Hepatic stellate cell (primary cell): ENCODE data around the gene TMEM271.
"Not testable (repeated sequence)": the region's sequence is repeated elsewhere in the genome, so short reads cannot be mapped to it uniquely, and the experiment has no call there.

ENCODE experiments used
- DNase-seq: peaks from one replicate; pipeline ENCODE4 v3.0.0; 2011; ENCODE audit warnings: low spot score

The TMEM271 gene

DNA sequence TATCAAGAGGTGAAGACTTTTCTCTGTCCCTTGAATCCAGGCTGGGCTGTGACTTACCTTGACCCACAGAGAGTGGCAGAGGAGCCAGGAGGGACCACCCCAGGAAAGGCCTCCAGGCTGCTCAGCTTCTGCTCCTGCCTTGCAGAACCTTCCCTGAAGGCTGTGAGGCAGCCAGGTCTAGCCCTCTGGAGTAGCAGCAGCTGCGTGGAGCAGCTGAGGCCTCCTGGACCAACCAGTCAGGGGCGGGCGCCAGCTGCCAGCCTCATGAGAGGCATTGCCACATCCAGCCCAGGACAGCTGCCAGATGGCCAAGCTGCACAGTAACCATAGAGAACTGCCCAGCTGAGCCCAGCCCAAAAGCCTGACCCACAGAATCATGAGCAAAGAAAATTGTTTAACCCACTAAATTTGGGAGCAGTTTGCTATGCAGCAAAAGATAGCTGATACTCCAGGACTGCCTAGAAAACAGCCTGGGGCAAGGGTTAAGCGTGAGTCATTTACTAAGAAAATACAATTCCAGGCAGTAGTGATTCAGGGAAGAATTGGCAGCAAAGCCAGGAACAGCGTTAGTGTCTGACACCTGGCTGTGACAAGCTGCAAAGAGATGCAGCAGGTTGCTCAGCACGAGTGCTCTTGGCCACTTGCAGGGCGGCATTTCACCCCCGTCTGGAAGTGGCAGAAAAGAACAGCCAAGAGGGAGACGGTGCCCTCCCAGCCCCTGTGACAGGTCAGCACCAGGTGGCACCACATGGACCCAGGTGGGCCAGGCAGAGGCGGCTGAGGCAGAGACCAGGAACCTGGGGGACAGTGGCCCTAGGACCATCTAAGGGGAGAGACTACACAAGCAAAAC, 34.5 kb upstream of the TMEM271 start:
- peak; percentile 52 for DNase-seq

DNA sequence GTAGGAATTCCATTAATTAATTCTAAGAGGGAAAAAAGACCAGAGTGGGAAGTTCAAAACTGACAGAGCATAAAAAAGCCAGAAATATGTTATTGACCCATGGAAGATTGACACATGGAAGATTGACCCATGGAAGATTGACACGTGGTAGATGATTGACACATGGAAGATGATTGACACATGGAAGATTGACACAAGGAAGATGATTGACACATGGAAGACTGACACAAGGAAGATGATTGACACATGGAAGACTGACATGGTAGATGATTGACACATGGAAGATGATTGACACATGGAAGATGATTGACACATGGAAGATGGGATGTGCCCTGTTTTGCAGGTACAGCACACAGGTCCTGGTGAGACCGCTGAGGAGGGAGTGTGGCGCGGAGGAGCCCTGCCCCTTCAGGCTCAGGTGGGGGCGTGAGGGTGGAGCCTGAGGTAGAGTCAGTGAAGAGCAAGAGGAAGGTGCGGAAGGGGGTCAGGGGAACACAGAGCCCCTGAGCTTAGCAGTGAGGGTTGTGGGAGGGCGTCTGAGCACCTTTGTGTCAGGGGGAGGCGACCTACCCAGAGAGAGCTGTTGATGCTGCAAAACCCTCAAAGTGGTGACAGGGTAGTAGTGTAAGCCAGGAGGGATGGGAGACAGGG, 33.4 kb upstream of the TMEM271 start:
- DNase-seq: no peak

DNA sequence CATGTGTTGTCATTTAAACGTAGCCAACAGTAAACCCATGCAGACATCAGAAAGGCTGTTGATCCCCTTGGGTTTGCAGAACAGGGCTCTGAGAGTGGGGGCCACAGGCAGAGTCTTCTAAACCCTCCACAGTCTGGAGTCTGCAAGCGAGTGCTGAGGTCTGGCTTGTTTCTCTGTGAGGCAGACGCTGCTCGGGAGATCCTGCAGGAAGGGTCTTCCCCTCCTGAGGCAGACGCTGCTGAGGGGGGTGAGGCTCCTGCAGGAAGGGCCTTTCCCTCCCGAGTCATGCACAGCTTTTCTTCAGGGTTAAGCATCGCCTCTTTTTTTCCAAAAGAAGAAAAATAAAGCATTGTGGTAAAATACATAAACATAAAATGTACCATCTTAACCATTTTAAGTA, 32.1 kb upstream of the TMEM271 start:
- no peak for DNase-seq

DNA sequence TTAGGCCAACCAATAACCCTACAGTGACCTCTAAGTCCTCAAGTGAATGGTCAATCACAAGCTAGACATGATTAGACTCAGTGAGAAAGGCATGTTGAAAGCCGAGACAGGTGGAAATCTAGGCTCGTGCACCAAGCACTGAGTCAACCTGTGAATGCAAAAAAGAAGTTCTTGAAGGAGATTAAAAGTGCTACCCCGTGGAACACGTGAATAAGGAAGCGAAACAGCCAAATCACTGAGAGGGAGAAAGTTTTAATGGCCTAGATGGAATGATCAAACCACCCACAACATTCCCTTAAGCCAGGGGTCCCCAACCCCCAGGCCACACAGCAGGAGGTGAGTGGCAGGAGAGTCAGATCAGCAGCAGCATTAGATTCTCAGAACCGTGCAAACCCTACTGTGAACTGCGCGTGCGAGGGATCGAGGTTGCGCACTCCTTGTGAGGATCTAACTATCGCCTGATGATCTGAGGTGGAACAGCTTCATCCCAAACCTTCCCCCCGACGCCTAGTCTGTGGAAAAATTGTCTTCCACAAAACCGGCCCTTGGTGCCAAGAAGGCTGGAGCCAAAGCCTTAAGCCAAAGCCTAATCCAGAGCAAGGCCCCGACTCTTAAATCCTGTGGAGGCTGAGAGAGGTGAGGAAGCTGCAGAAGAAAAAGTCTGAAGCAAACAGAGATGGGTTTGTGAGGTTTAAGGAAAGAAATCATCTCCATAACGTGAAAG, 29.8 kb upstream of the TMEM271 start:
- DNase-seq: no peak

DNA sequence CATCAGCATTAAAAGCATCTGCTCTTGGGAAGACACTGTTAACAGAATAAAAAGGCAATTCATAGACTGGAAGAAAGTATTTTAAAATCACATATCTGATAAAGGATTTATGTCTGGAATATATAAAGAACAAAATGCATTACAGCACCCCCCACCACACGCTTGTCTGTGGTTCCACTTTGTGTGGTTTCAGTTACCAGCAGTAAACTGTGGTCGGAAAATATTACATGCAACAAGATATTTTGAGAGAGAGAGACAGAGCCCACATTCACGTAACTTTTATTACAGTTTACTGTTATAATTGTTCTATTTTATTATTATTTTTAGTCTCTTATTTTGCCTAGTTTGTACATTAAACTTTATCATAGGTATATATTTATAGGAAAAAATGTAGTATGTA, 28.0 kb upstream of the TMEM271 start:
- no peak for DNase-seq

DNA sequence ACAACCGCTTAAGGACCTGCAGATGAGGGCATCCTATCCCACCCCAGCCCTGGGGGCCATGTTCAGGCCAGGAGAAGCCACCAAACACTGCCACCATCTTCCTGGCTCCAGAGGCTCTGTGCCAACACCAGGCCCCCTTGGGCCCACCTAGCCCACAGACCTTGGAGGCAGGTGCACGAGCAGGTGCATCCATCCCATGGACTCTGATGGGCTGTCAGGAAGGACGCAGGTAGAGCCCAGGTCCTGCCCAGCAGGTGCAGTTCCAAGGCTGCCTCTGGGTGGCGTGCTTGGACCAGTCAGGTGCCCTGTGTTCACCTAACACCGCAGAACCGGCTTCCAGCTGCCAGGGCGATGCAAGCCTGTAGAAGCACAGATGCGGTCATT, 26.5 kb upstream of the TMEM271 start:
- no peak for DNase-seq

DNA sequence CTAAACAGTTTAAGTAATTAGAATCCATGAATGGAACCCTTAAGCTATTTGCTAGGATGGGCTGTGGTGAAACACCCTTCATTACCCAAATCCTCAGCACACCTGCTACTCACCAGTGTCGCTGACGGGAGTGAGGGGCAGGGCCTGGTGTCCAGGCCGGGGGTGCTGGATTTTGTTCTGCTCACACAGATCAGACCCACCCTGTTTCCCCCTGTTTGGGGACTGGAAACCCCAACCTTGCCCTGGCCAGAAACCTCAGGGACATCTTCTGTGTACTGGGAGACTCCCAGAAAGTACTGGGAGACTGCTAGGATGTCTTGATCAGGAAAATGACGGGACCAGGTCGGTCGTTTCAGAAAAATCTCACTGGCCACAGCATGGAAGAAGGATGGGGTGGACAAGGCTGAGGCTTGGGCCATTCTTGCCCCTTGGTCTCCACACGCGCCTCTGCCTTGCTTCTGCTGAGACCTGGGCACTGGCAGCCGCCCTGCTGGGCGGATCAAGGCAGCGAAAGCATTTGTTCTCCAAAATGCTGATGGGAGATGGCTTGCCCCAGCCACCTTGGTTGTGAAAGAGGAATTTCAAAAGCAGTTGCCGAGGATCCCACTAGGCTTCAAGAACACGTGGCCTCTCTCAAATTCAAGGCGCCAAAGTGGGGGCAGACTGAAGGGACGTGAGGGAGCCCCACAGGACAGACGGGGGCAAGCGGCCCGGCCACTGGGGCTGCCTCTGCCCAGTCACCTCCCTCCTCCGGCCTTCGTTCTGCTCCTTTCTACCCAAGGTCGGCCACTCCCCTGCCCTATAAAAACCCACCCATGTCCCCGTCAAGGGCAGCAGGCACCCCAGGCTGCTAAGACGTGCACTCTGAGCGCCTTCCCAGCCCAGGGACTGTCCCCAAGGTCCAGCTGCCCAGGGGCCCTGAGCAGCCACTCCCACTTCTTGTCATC, 25.8 kb upstream of the TMEM271 start:
- no peak for DNase-seq

DNA sequence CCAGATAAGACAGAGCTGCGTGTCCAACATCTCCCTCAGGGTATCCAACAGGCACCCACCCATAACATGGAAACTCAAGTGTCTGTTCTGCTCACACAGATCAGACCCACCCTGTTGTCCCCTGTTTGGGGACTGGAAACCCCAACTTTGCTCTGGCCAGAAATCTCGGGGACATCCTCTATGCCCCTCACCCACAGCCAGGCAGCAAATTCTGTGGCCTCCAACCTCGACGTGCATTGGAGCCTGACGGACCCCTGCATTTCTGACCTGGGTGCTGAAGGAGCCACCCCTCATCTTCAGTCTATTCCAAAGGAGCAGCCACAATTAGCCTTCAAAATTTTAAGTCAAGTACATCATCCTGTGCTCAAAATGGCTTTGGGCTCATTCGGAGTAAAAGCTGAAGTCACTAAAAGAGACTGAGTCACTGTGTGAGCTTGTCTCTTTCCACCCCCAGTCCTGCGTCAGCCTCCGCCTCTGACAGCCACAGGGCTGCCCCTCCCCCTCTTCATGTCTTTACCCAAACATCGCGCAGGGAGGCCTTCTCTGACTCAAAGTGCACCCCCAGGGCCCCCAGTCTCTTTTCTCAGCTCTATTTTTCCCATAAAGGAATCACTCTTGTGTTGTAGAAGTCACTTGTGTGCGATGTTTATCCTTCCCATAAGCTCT, 24.9 kb upstream of the TMEM271 start:
- no peak for DNase-seq

DNA sequence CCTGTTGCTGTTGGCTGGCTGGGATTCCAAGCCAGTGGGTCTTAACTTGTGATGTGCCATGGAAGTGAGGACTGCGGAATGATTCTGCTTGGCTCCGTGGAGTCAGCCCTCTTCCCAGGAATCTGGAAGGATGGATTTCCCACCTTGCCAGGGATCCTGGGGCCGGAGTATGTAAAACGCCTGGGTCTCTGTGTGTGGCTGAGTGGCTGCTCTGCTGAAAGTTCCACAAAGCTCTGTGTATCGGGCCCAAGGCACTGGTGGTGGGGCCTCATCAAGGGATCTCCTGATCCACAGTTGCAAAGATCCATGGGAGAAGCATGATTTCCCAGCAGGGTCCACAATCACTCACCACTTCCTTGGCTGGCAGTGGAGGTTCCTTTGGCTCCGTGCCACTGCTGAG, 24.1 kb upstream of the TMEM271 start:
- no peak for DNase-seq

DNA sequence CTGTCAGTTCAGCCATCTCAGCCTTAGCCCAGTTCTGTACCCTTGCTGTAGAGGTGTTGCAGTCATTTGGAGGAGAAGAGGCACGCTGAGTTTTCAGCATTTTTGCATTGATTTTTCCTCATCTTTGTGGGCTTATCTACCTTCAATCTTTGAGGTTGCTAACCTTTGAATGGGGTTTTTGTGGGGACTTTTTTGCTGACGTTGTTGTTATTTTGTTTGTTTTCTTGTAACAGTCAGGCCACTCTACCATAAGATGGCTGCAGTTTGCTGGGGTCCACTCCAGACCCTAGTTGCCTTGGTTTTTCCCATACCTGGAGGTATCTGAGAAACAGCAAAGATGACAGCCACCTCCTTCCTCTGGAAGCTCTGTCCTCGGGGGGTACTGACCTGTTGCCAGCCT, 22.8 kb upstream of the TMEM271 start:
- DNase-seq: no peak

DNA sequence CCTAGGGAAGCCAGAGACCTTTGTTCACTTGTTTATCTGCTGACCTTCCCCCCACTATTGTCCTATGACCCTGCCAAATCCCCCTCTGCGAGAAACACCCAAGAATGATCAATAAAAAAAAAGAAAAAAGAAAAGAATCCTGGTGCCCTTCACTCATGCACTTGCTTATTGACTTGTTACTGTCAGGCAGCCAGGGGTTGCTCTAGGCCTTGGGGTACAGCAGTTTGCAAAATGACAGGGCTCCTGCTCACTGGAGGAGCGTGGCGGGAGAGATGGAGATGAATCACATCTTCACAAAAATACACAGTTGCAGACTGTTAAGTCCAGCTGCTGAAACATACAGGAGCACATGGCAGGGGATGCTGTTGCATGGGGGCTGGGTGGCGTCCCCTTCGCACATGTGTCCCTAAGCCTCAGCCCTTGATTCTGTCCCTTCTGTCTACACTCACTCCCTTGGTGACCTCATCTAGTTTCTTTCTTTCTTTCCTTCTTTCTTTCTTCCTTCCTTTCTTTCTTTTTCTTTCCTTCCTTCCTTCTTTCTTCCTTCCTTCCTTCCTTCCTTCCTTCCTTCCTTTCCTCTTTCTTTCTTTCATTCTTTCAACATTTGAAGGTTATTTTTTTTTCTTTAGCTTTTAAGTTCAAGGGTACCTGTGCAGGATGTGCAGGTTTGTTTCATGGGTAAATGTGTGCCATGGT, 16.9 kb upstream of the TMEM271 start:
- DNase-seq: no peak

DNA sequence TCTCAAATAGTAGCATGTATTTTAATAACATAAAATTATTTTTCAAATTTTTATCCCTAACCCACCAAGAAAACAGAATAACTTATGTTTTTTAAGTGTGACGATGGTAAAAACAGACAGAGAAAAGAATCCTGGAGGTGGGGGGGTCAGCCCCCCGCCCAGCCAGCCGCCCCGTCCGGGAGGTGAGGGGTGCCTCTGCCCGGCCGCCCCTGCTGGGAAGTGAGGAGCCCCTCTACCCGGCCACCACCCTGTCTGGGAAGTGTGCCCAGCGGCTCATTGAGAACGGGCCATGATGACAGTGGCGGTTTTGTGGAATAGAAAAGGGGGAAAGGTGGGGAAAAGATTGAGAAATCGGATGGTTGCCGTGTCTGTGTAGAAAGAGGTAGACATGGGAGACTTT, 16.1 kb upstream of the TMEM271 start:
- DNase-seq: not testable (repeated sequence)

DNA sequence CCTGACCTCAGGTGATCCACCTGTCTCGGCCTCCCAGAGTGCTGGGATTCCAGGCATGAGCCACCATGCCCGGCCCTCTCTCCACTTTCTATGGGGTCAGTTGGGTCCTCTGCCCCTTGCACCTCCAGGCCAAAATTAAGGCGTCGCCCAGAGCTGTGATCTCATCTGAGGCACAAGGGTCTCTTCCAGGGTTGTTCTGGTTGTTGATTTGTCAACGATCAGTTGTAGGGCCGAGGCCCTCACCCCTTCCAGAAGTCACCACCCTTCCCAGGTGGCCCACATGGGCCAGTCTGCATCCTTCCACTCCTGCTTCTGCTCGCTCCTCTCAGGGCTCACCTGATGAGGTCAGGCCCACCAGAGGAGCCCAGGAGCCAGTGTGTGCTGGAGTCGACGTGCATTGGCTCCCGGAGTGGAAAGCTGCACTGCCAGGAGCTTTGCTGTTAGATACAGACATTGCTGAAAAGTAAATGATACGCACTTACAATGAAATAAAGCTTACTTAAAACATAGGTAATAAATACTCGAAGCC, 14.3 kb upstream of the TMEM271 start:
- DNase-seq: no peak

DNA sequence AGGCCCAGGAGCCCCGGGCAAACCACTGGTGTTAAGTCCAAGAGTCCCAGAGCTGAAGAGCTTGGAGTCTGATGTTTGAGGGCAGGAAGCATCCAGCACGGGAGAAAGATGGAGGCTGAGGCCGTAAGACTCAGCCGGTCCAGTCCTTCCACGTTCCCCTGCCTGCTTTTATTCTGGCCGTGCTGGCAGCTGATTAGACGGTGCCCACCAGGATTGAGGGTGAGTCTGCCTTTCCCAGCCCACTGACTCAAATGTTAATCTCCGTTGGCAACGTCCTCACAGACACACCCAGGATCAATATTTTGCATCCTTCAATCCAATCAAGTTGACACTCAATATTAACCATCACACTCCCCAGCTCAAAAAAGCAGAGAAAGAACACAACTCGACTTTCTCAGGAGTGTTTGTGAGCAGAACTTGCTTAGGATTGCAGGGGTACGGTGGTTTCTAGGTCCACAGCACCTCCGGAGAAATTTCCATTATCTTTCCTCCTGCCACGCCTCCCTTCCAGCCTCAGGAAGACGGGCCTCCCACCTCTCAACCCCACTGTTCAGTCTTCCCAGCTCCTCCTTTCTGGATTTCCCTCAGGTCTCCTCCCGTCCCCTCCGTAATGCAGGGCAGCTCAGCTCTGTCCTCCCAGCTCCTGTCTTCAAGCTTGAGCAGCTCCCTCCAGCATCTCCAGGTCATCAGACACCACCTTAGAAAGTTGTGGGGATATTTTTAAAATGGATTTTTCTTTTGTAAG, 13.3 kb upstream of the TMEM271 start:
- DNase-seq: no peak

DNA sequence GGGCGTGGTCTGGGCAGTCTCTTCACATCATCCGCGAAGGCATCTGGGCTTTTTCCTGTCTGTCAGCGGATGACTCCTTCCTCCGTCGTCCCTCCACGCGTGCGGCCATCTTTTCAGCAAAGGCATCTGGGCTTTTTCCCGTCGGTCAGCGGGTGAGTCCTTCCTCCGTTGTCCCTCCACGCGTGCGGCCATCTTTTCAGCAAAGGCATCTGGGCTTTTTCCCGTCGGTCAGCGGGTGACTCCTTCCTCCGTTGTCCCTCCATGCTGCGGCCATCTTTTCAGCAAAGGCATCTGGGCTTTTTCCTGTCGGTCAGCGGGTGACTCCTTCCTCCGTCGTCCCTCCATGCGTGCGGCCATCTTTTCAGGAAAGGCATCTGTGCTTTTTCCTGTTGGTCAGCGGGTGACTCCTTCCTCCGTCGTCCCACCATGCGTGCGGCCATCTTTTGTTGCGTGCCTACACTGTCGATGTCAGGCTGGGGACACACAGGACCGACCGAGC, 12.3 kb upstream of the TMEM271 start:
- no peak for DNase-seq

DNA sequence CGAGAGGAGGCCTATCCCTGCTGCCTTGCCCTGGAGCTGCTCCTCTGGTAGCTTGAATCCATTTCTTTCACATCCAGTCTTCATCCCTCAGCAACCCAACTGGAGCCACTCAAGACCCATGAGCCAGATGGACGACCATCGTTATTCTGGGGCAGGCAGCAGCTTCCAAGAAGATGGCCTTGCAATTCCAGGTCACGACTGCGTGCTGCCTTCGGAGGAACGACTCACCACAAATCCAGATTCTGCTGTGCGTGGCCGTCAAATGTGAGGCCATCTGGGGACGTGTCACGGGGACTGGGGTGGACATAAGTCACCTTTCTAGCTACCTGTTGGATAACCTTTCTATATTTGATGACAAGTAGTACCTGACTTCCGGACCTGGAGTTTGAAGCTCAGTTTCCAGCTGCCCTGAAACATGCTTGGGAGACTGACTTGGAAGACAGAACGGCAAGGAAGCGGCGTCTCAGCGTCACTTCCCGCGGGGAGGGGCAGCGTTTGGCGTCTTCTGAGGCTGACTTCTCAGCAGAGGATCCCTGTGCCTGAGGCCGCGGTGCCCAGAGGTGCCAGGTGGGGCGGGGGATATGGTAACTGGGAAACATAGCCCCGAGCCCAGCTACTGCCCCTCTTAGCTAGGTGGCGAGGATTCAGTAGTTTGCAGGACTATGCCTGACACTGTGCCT, 11.7 kb upstream of the TMEM271 start:
- no peak for DNase-seq

DNA sequence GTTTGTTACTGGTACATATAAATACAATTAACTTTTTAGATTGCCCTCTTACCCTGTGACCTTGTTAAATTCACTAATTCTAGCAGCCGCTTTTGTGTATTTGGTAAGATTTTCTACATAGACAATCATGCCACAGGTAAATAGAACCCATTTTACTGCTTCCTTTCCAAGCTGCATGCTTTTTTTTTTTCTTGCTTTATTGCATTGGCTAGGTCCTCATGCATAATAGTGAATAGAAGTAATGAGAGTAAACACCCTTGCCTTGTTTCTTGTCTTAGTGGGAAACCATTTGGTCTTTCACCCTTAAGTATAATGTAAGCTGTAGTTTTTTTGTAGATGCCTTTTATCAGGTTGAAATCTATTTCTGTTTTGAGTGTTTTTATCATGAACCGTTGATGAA, 7.7 kb upstream of the TMEM271 start:
- DNase-seq: no peak

DNA sequence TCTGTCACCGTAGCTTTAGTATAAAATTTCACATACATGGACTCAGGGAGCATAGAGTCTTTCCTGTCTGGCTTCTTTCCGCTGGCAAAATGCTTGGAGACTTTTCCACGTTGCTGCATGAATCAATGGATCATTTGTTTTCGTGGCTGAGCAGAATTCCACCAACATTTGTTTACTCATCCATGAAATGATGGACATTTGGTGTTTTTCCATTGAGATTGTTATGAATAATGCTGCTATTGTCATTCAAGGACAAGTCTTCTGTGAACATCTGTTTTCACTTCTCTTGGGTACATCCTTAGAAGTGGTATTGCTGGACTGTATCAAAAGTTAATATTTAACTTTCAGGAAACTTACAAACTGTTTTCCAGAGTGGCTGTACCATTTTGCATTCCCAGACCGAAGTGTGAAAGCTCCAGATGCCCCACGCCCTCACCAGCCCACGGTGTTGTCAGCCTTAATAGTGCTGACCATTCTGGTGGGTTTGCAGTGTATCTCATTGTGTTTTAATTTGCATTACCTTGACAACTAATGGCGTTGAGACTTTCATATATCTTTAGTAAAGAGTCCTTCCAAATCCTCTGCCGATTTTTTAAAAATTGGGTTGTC, 5.8 kb upstream of the TMEM271 start:
- no peak for DNase-seq

DNA sequence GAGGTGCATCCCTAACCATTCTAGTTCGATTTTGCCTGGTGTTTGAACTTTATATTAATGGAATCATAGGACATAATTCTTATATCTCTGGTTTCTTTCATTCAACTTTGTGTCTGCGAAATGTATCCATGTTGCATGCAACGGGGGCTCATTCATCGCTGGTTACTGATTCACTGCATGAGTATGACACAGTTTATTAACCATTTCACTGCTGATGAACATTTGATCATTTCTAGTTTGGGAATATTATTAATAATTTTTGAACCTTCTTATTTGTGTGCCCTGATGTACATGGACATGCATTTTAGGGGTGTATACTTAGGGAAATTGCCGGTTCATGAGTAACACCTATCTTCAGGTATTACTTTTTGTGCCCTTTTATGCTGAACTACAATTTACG, 5.1 kb upstream of the TMEM271 start:
- no peak for DNase-seq
